Naive thymus-derived CD8-positive, alpha-beta T cell (primary cell): ENCODE data around the gene OR2V2. TPM values are rescaled to one million over a fixed set of nuclear protein-coding genes. Genes with fewer than 3 reads are reported as not detected.
"Not testable (repeated sequence)": the region's sequence is repeated elsewhere in the genome, so short reads cannot be mapped to it uniquely, and the experiment has no call there.

Source experiments
- ATAC-seq, 2 donors: fragments of 150-1000 bp; cut with Tn5 transposase in 1 of 2; sonication (Bioruptor Pico), chemical (Tn5 transposase) in 1 of 2; 1 replicate in 1 of 2; 2 replicates in 1 of 2; pipeline ENCODE4 v1.10.0; 2021; ENCODE audit warnings: mild to moderate bottlenecking in 2 of 2, moderate library complexity in 2 of 2
- POLR2A ChIA-PET: fragments of 350-600 bp; sonication (Branson Sonifier 250); formaldehyde crosslinking; loops from one replicate; lab custom pipeline; 2021; ENCODE audit warnings: antibody characterized with exemption; lab: Charles Lee
- DNase-seq, 10 donors: peaks; one replicate each; pipeline versions ENCODE4 v3.0.0 to v3.0.0-alpha.2; 2020 to 2022
- H3K27ac Mint-ChIP-seq, 10 donors: one replicate each; pipeline ENCODE4 v1.8.0; 2020 to 2022; ENCODE audit warnings: mild to moderate bottlenecking in 10 of 10, mixed read lengths in 10 of 10, moderate library complexity in 4 of 10, inconsistent platforms in 1 of 10
- H3K27me3 Mint-ChIP-seq, 5 donors: one replicate each; pipeline ENCODE4 v1.8.0; 2021 to 2022; ENCODE audit warnings: mixed read lengths in 5 of 5
- H3K36me3 Mint-ChIP-seq, 3 donors: one replicate each; pipeline ENCODE4 v1.8.0; 2020 to 2022; ENCODE audit warnings: mixed read lengths in 3 of 3, mild to moderate bottlenecking in 2 of 3, inconsistent platforms in 1 of 3
- H3K4me1 Mint-ChIP-seq, 4 donors: one replicate each; pipeline ENCODE4 v1.8.0; 2021 to 2022; ENCODE audit warnings: mixed read lengths in 4 of 4
- H3K4me3 Mint-ChIP-seq, 10 donors: one replicate each; pipeline ENCODE4 v1.8.0; 2020 to 2022; ENCODE audit warnings: mild to moderate bottlenecking in 10 of 10, mixed read lengths in 10 of 10, moderate library complexity in 6 of 10, inconsistent platforms in 1 of 10
- H3K9me3 Mint-ChIP-seq, 9 donors: one replicate each; pipeline ENCODE4 v1.8.0; 2020 to 2022; ENCODE audit warnings: mixed read lengths in 9 of 9, mild to moderate bottlenecking in 3 of 9, inconsistent platforms in 1 of 9, moderate library complexity in 1 of 9
- polyA plus RNA-seq, 3 donors: library from polyadenylated mRNA; unstranded; fragments of 300-500 nt; fragmentation: Illumina TruSeq; gene quantifications; one replicate each; pipeline ENCODE4 v1.2.3, GENCODE V29; 2021
- total RNA-seq, 8 experiments: library from RNA in 2 of 8; stranded (reverse) in 2 of 8; gene quantifications; one replicate each; pipeline ENCODE4 v1.2.3 and lab custom pipeline; 2021 to 2026

The OR2V2 gene, protein sequence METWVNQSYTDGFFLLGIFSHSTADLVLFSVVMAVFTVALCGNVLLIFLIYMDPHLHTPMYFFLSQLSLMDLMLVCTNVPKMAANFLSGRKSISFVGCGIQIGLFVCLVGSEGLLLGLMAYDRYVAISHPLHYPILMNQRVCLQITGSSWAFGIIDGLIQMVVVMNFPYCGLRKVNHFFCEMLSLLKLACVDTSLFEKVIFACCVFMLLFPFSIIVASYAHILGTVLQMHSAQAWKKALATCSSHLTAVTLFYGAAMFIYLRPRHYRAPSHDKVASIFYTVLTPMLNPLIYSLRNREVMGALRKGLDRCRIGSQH
- total RNA-seq (not detected), polyA plus RNA-seq (not detected), total RNA-seq (lab: John Stamatoyannopoulos, UW) (0 reads per million in 6 experiments)

DNA sequence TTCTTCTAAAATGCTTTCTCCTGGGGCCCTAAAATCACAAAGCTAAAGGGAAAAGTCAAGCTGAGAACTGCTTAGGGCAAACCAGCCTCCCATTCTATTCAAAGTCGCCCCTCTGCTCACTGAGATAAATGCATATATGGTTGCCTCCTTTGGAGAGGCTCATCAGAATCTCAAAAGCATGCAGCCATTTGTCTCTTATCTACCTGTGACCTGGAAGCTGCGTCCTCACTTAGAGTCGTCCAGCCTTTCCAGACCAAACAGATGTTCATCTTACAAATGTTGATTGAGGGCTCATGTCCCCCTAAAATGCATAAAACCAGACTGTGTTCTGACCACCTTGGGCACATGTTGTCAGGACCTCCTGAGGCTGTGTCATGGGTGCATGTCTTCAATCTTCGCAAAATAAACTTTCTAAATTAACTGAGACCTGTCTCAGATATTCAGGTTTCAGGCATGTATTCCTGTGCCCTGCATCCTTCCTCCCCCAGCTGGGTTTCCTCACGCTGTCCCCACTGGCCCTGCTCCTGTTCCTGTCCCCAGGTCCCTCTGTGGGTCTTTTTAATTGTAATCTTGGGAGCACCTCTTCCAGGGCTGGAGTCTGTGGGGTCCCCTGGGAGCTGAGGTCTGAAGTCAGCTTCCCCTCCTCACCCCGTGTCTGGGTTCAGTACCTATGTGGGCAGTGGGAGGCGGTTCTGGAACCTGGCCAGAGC is at the start of gene OR2V2:
Gene OR2V2, plus strand, starts transcription at position 660 of the 710 bp plus-strand sequence. CDS start 7,357 bp downstream, outside the sequence.
- peak within 1 kb of the TSS in 4 of 10 donors; percentile 22 to 72 (median 64) for H3K27ac Mint-ChIP-seq
- H3K27me3 Mint-ChIP-seq: peaks cover 32 to 73% (median 53%) of the 10 kb centered on the region in 5 donors
- DNase-seq, POLR2A ChIA-PET, H3K36me3 Mint-ChIP-seq, H3K4me3 Mint-ChIP-seq, H3K4me1 Mint-ChIP-seq, ATAC-seq: not testable (repeated sequence)
- H3K9me3 Mint-ChIP-seq: peaks cover 0 to 10% (median 0%) of the 10 kb centered on the region in 9 donors

DNA sequence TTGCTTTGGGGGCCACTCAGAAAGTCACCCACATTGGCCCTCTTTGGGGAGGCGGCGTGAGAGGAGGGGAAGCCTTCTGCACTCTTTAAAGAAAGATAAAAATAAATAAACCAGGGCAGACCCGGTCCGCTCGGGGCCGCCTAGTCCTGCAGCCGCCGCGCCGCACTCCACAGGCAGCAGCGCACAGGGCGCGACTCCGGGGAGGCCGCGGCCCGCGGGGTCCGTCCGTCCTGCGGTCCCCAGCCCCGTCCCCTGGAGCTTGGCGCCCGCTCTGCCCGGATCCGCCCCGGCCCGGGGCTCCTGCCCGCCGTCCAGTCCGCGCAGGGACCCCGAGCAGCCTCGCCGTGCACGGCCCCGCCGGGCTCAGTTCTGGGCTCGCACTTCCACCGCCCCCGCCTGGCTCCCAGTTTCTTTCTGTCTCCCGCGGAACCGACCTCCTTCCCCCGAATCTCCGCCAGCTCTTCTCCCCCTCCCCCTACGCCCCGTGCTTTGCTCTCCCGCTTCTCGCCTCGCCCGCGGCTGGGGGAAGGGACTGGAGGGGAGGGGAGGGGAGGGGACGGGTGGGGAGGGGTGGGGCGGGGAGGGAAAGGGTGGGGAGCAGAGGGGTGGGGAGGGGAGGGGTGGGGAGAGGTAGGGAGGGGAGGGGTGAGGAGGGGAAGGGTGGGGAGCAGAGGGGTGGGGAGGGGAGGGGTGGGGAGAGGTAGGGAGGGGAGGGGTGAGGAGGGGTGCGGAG is 49.5 kb upstream of the OR2V2 start:
- POLR2A ChIA-PET, DNase-seq, H3K4me3 Mint-ChIP-seq, H3K36me3 Mint-ChIP-seq, H3K27ac Mint-ChIP-seq: not testable (repeated sequence)
- peak; percentile 22 to 48 for ATAC-seq
- Mint-ChIP-seq H3K27me3 (peaks cover 17 to 43% (median 28%) of the 10 kb centered on the region in 5 donors), H3K9me3 (peaks cover 0 to 11% (median 0%) of the 10 kb centered on the region in 9 donors), H3K4me1 (peaks cover 0 to 15% (median 4%) of the 10 kb centered on the region in 4 donors)

DNA sequence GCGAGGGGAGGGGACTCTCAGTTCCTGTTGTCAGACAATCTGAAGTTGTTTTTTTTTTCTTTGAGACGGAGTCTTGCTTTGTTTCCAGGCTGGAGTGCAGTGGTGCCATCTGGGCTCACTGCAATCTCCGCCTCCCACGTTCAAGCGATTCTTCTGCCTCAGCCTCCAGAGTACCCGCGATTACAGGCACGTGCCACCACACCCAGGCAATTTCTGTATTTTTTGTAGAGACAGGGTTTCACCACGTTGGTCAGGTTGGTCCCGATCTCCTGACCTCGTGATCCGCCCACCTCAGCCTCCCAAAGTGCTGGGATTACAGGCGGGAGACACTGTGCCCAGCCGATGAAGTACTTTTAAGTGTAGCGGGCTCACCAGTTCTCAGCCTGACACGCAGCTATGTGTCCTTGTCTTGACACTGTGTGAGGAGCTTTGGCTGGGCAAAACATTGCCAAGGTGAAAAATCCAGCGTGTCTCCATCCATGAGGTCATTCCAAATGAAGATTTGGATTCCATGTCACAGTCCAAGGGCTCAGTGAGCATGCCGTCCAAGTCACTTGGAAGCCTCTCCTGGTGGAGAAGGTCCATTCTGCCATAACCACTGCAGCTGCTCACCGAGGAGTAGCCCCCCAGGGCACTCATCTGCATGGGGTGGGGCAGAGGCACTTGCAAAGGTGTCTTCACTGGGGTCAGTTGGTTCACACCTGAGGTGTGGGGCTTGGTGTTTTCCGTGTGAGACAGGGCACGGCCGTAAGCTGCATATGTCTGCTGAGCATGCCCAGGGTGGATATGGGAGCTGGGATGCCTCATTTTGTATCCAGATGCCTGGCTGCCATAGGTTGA is 48.4 kb upstream of the OR2V2 start:
- Mint-ChIP-seq H3K27me3 (peaks cover 13 to 36% (median 23%) of the 10 kb centered on the region in 5 donors), H3K36me3 (peaks cover 0 to 2% (median under 1%) of the 10 kb centered on the region in 3 donors), H3K4me1 (peaks cover under 1 to 15% (median 5%) of the 10 kb centered on the region in 4 donors), H3K4me3 (peak overlapping the region in 7 of 10 donors; percentile 11 to 75 (median 36)), H3K27ac (peak overlapping the region in 2 of 10 donors; percentile 25 to 44), H3K9me3 (peaks cover 0 to 11% (median 0%) of the 10 kb centered on the region in 9 donors)
- POLR2A ChIA-PET: no interaction called here
- no peak for DNase-seq
- peak in 1 of 2 donors; percentile 53 for ATAC-seq

DNA sequence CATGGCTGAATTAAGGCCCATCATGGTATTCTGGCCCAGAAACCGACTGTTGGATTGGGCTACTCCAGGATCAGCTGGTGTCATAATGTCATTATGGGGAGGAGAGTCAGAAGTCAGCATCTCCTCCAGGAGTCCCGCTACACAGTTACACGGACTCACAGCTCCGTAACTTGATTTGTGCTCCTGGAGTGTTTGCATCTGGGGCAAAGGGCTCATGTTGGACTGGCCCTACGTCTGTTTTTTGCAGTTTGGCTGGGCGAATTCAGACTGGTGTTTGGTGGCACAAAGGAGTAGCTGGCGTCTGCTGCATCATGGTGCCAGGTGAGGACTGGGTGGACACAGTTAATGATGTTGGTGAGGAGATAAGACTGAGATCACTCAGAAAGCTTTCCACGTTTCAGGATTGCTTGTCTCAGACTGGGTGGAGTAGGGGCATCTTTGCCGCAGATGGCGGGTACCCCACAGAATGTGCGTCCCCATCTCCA is 47.7 kb upstream of the OR2V2 start:
- no peak for DNase-seq
- Mint-ChIP-seq H3K36me3 (peaks cover 0 to 5% (median 4%) of the 10 kb centered on the region in 3 donors), H3K27me3 (peaks cover 17 to 37% (median 30%) of the 10 kb centered on the region in 5 donors), H3K9me3 (peaks cover 0 to 10% (median 0%) of the 10 kb centered on the region in 9 donors), H3K4me3 (peak overlapping the region in 7 of 10 donors; percentile 11 to 75 (median 48)), H3K4me1 (peaks cover 6 to 20% (median 11%) of the 10 kb centered on the region in 4 donors), H3K27ac (no peak overlapping the region)
- POLR2A ChIA-PET: no interaction called here
- no peak for ATAC-seq

DNA sequence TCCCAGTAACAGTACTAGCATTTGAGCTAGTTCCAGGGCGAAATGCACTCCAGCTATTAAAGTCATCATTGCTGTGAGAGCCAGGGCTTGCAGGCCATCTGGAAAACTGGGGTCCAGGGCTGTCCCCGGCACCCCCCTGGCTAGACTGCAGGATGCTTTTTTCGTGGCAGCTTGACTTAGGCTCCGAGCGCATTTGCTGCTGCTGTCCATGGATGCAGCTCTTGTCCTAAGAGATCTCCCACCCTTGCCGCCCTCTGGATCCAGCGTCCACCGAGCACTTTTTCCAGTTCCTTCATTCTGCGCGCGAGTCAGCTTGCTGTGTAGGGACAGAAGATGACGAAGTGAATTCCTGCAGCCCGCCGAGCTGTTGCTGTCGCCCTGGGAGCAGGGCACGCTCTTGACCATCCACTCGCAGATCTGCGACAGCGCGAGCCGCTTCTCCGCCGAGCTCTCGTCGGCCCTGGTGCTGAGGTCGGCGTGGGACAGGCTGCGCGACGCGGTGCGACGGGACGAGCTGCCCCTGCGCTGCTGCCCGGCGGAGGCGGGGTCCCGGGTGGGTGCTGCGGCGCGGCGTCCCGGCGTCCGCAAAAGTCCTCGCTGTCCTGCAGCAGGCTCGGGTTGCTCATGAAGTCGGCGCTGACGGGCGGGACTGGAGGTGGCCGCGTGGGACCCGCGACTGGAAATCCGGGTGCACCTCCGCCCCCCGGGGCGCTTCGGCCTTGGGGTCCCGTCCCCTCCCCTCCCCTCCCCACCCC is 47.1 kb upstream of the OR2V2 start:
- peaks cover 18 to 35% (median 29%) of the 10 kb centered on the region in 5 donors for H3K27me3 Mint-ChIP-seq
- POLR2A ChIA-PET: interaction anchor here (0.5 kb wide), 1 partner anchor 72 kb away, joined by 3 read pairs; no protein-coding TSS in a partner anchor
- H3K27ac Mint-ChIP-seq: peak overlapping the region in 1 of 10 donors; percentile 44
- ATAC-seq (no peak), DNase-seq (no peak)
- peaks cover 0 to 5% (median 4%) of the 10 kb centered on the region in 3 donors for H3K36me3 Mint-ChIP-seq
- H3K4me3 Mint-ChIP-seq: peak overlapping the region in 9 of 10 donors; percentile 35 to 75 (median 55)
- peaks cover 7 to 20% (median 12%) of the 10 kb centered on the region in 4 donors for H3K4me1 Mint-ChIP-seq
- H3K9me3 Mint-ChIP-seq: peaks cover 0 to 6% (median 0%) of the 10 kb centered on the region in 9 donors

DNA sequence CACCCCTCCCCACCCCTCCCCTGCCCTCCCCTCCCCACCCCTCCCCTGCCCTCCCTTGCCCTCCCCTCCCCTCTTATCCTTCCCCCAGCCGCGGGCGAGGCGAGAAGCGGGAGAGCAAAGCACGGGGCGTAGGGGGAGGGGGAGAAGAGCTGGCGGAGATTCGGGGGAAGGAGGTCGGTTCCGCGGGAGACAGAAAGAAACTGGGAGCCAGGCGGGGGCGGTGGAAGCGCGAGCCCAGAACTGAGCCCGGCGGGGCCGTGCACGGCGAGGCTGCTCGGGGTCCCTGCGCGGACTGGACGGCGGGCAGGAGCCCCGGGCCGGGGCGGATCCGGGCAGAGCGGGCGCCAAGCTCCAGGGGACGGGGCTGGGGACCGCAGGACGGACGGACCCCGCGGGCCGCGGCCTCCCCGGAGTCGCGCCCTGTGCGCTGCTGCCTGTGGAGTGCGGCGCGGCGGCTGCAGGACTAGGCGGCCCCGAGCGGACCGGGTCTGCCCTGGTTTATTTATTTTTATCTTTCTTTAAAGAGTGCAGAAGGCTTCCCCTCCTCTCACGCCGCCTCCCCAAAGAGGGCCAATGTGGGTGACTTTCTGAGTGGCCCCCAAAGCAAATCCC is 46.2 kb upstream of the OR2V2 start:
- Mint-ChIP-seq H3K4me1 (peaks cover 8 to 20% (median 13%) of the 10 kb centered on the region in 4 donors), H3K27me3 (peaks cover 21 to 43% (median 35%) of the 10 kb centered on the region in 5 donors)
- DNase-seq, H3K36me3 Mint-ChIP-seq, H3K27ac Mint-ChIP-seq, POLR2A ChIA-PET, H3K9me3 Mint-ChIP-seq, H3K4me3 Mint-ChIP-seq: not testable (repeated sequence)
- peak; percentile 17 to 26 for ATAC-seq

DNA sequence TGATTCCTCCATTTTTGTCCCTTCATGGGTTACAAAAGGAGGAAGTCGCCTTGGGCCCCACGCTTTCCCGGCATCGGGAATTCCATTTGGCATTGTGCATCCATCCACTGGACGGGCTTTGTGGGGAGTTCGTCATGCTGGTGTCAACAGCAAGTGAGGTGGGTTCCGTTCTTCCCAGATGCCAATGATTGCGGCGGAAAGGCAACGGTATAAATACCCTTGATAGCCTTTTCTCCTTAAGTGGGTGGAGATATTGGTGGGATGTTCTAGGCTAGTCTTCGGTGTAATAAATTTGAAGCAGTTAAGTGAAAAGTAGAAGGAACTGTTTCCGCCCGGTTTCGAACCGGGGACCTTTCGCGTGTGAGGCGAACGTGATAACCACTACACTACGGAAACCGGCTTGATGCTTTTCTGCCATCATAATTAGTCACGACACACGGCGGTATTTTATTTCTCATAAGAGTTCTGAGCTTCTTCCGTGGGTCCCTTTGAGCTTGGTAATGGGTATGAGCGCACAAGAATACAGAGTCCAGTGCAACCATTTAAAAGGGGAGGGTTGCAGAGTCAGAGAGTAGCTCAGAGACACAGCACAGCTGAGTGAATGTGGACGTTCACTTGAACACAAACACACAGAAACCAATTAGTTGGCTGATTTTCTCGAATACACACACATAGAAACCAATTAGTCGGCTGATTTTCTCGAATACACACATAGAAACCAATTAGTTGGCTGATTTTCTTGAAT is 45.3 kb upstream of the OR2V2 start:
- H3K27ac Mint-ChIP-seq: not testable (repeated sequence)

DNA sequence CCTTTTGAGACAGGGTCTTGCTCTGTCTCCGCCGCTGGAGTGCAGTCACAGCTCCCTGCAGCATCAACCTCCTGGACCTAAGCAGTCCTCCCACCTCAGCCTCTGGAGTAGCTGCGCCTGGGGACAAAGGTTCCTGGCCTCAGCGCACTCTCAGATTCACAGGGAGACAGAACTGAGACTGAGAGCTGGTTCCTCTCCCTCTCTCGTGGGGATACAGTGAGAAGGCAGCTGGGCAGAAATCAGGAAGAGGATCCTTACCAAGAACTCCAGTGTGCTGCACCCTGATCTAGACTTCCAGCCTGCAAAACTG is 43.2 kb upstream of the OR2V2 start:
- H3K36me3 Mint-ChIP-seq, DNase-seq, H3K9me3 Mint-ChIP-seq, POLR2A ChIA-PET: not testable (repeated sequence)
- peaks cover 31 to 68% (median 53%) of the 10 kb centered on the region in 5 donors for H3K27me3 Mint-ChIP-seq
- peak overlapping the region in 4 of 10 donors; percentile 62 to 78 (median 76) for H3K27ac Mint-ChIP-seq
- peak in 1 of 2 donors; percentile 15 for ATAC-seq
- H3K4me3 Mint-ChIP-seq: peak overlapping the region; percentile 70 to 94 (median 84)
- peaks cover 8 to 17% (median 12%) of the 10 kb centered on the region in 4 donors for H3K4me1 Mint-ChIP-seq

More for the DNA sequence above, 45.3 kb upstream of the OR2V2 start:
- H3K36me3 Mint-ChIP-seq, H3K4me3 Mint-ChIP-seq, ATAC-seq, DNase-seq, H3K9me3 Mint-ChIP-seq, POLR2A ChIA-PET: not testable (repeated sequence)
- Mint-ChIP-seq H3K4me1 (peaks cover 8 to 20% (median 13%) of the 10 kb centered on the region in 4 donors), H3K27me3 (peaks cover 21 to 52% (median 39%) of the 10 kb centered on the region in 5 donors)

DNA sequence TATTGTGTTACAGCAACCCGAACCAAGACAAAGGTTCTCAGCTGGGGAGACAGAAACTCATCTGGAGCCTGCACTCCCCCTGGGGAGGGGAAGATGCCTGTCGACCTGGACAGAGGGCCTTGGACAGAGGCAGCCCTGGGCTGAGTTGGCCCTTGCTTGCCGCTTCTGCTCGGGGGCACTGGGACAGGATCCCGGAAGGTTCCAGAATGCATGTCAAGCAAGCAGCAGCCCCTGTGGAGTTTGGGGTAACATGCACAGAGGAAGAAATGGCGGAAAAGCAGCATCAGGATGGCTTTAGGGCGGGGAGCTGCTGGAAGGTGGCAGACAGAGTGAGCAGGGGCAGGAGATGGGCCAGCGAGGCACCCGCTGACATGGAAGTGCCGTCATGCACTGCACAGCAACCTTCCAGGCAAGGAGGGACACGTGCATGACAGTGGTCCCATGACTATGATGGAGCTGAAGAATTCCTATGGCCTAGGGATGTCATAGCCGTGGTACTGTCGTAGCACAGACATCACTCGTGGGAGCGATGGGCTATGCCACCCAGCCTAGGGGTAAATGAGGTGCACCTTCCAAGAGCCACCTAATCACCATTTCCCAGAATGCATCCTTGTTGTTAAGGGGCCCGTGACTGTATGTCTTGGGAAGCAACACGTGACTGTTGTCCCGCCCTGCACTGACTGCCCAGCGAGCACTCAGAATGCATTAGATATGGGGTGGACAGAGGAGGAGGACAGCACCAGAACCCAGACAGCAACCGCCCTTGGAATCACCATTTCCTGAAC is 42.6 kb upstream of the OR2V2 start:
- H3K36me3 Mint-ChIP-seq, H3K9me3 Mint-ChIP-seq, POLR2A ChIA-PET, ATAC-seq: not testable (repeated sequence)
- Mint-ChIP-seq H3K27ac (peak overlapping the region in 2 of 10 donors; percentile 67 to 76), H3K4me3 (peak overlapping the region in 5 of 10 donors; percentile 71 to 94 (median 88)), H3K27me3 (peaks cover 28 to 68% (median 52%) of the 10 kb centered on the region in 5 donors), H3K4me1 (peaks cover 8 to 15% (median 9%) of the 10 kb centered on the region in 4 donors)
- peak in 1 of 10 donors; percentile 12 for DNase-seq
